IMR-90 (cell line): ENCODE measurements around the gene ZNF814. TPM values are rescaled to one million over a fixed set of nuclear protein-coding genes. Genes with fewer than 3 reads are reported as not detected.

Experiments used
- ATAC-seq: fragments of 200-7000 bp; cut with Tn5 transposase; 2 replicates; pipeline ENCODE4 v1.9.1; 2020; ENCODE audit warnings: low read depth, mild to moderate bottlenecking, moderate library complexity
- BruUV-seq: library from RNA; stranded (reverse); fragments of 400-500 nt; replicated peaks from 2 replicates; lab custom pipeline; 2021; lab: Mats Ljungman, UMichigan
- CTCF ChIA-PET: fragments of 300-600 bp; formaldehyde crosslinking; extraction: SDS; loops from one replicate; lab custom pipeline; 2021; ENCODE audit warnings: antibody characterized with exemption; lab: Yijun Ruan, JAX
- POLR2A ChIA-PET: fragments of 300-600 bp; sonication (Branson Sonifier 250); formaldehyde crosslinking; loops from one replicate; lab custom pipeline; 2022; ENCODE audit warnings: antibody characterized with exemption; ENCODE audit not compliant: unreplicated experiment; lab: Charles Lee
- DNase-seq: peaks from one replicate; pipeline ENCODE4 v3.0.0; 2013
- H2AFZ ChIP-seq: replicated peaks from 2 replicates; pipeline ENCODE3; 2013; ENCODE audit warnings: low read length, mild to moderate bottlenecking; ENCODE audit not compliant: poor library complexity
- H2AK5ac ChIP-seq: 2 replicates; pipeline ENCODE4 v1.6.1; 2013; ENCODE audit warnings: low read depth, low read length, inconsistent platforms
- H2AK9ac ChIP-seq: replicated peaks from 2 replicates; pipeline ENCODE3; 2013; ENCODE audit warnings: mild to moderate bottlenecking, low read depth, low read length, moderate library complexity; ENCODE audit not compliant: poor library complexity
- H2BK120ac ChIP-seq: 2 replicates; pipeline ENCODE4 v1.6.1; 2013; ENCODE audit warnings: low read depth, low read length, inconsistent platforms
- H2BK15ac ChIP-seq: 3 replicates; pipeline ENCODE4 v1.6.1; 2013; ENCODE audit warnings: low read depth, low read length, inconsistent platforms
- H2BK20ac ChIP-seq: 2 replicates; pipeline ENCODE4 v1.6.1; 2013; ENCODE audit warnings: low read depth, mild to moderate bottlenecking, inconsistent platforms, low read length, moderate library complexity
- H2BK5ac ChIP-seq: 2 replicates; pipeline ENCODE4 v1.6.1; 2013; ENCODE audit warnings: mild to moderate bottlenecking, low read depth, low read length, inconsistent platforms; ENCODE audit not compliant: poor library complexity, severe bottlenecking
- H3K14ac ChIP-seq: replicated peaks from 2 replicates; pipeline ENCODE4 v1.6.1; 2013; ENCODE audit warnings: low read depth, low read length, inconsistent platforms
- H3K18ac ChIP-seq: 2 replicates; pipeline ENCODE4 v1.6.1; 2013; ENCODE audit warnings: low read depth, low read length, control low read depth
- H3K23ac ChIP-seq: 2 replicates; pipeline ENCODE4 v1.6.1; 2013; ENCODE audit warnings: low read depth, low read length, inconsistent platforms
- H3K27ac ChIP-seq: 2 replicates; pipeline ENCODE4 v1.5.1; 2013; ENCODE audit warnings: mild to moderate bottlenecking, control low read depth, low read length; ENCODE audit not compliant: insufficient read depth
- H3K27me3 ChIP-seq: 2 replicates; pipeline ENCODE4 v1.6.1; 2013; ENCODE audit warnings: low read length; ENCODE audit not compliant: control insufficient read depth, insufficient read depth
- H3K36me3 ChIP-seq: 2 replicates; pipeline ENCODE4 v1.6.1; 2013; ENCODE audit warnings: low read length, mixed read lengths; ENCODE audit not compliant: control insufficient read depth, insufficient read depth
- H3K4ac ChIP-seq: 2 replicates; pipeline ENCODE4 v1.6.1; 2013; ENCODE audit warnings: low read depth, low read length, inconsistent platforms
- H3K4me1 ChIP-seq: 2 replicates; pipeline ENCODE4 v1.6.1; 2013; ENCODE audit warnings: low read length, mixed read lengths; ENCODE audit not compliant: control insufficient read depth, insufficient read depth
- H3K4me2 ChIP-seq: 2 replicates; pipeline ENCODE4 v1.6.1; 2013; ENCODE audit warnings: low read depth, mild to moderate bottlenecking, control low read depth, low read length, moderate library complexity
- H3K4me3 ChIP-seq: 2 replicates; pipeline ENCODE4 v1.5.1; 2013; ENCODE audit warnings: low read depth, mild to moderate bottlenecking, control low read depth, low read length, moderate library complexity; ENCODE audit not compliant: insufficient read depth
- H3K56ac ChIP-seq: 2 replicates; pipeline ENCODE4 v1.6.1; 2013; ENCODE audit warnings: low read length, inconsistent platforms; ENCODE audit not compliant: insufficient read depth; ENCODE audit errors: extremely low read depth
- H3K79me1 ChIP-seq, 2 experiments: 2 replicates each; pipeline ENCODE4 v1.6.1; 2013; ENCODE audit warnings: low read length in 2 of 2, inconsistent platforms in 1 of 2, low read depth in 1 of 2
- H3K9ac ChIP-seq: 2 replicates; pipeline ENCODE4 v1.6.1; 2013; ENCODE audit warnings: low read depth, low read length, control low read depth
- H3K9me1 ChIP-seq: 2 replicates; pipeline ENCODE4 v1.6.1; 2013; ENCODE audit warnings: low read length, inconsistent platforms; ENCODE audit not compliant: insufficient read depth
- H3K9me3 ChIP-seq: 2 replicates; pipeline ENCODE4 v1.6.1; 2013; ENCODE audit warnings: low read length; ENCODE audit not compliant: control insufficient read depth, insufficient read depth
- H4K20me1 ChIP-seq: 2 replicates; pipeline ENCODE4 v1.6.1; 2013; ENCODE audit warnings: low read length, inconsistent platforms; ENCODE audit not compliant: insufficient read depth
- H4K5ac ChIP-seq: 2 replicates; pipeline ENCODE4 v1.6.1; 2013; ENCODE audit warnings: mild to moderate bottlenecking, low read depth, low read length, control low read depth
- H4K8ac ChIP-seq, 2 experiments: 2 replicates each; pipeline ENCODE4 v1.6.1; 2013; ENCODE audit warnings: low read depth in 2 of 2, low read length in 2 of 2, control low read depth in 1 of 2, inconsistent platforms in 1 of 2
- H4K91ac ChIP-seq: 2 replicates; pipeline ENCODE4 v1.6.1; 2013; ENCODE audit warnings: low read depth, low read length, inconsistent platforms; ENCODE audit not compliant: insufficient read depth
- BHLHE40 ChIP-seq: fragments of 150-350 bp; IDR thresholded peaks from 2 replicates; pipeline ENCODE4 v1.6.1; 2016; ENCODE audit warnings: mild to moderate bottlenecking, low read depth, low read length
- CHD1 ChIP-seq: IDR thresholded peaks from 2 replicates; pipeline ENCODE4 v1.6.1; 2012; ENCODE audit warnings: low read depth, low read length, improper control_type of control experiment
- CTCF ChIP-seq: conservative IDR thresholded peaks from 2 replicates; pipeline ENCODE4 v1.5.1; 2012; ENCODE audit warnings: mild to moderate bottlenecking, low read depth, low read length, improper control_type of control experiment
- ELK1 ChIP-seq: fragments of 150-350 bp; IDR thresholded peaks from 2 replicates; pipeline ENCODE4 v1.6.1; 2016; ENCODE audit warnings: low read depth, mild to moderate bottlenecking, low read length, moderate library complexity, borderline replicate concordance
- FOS ChIP-seq: fragments of 150-350 bp; IDR thresholded peaks from 2 replicates; pipeline ENCODE4 v1.6.1; 2016; ENCODE audit warnings: low read depth, low read length
- MAFK ChIP-seq: IDR thresholded peaks from 2 replicates; pipeline ENCODE4 v1.6.1; 2012; ENCODE audit warnings: low read depth, low read length, improper control_type of control experiment
- MAZ ChIP-seq: IDR thresholded peaks from 2 replicates; pipeline ENCODE4 v1.6.1; 2012; ENCODE audit warnings: low read depth, mild to moderate bottlenecking, low read length, improper control_type of control experiment, moderate library complexity, borderline replicate concordance
- MXI1 ChIP-seq: IDR thresholded peaks from 2 replicates; pipeline ENCODE4 v1.6.1; 2012; ENCODE audit warnings: low read depth, mild to moderate bottlenecking, low read length, moderate library complexity, borderline replicate concordance
- NFE2L2 ChIP-seq: fragments of 150-350 bp; IDR thresholded peaks from 2 replicates; pipeline ENCODE4 v1.6.1; 2016; ENCODE audit warnings: low read depth, mild to moderate bottlenecking, low read length
- POLR2A ChIP-seq: IDR thresholded peaks from 2 replicates; pipeline ENCODE4 v1.6.1; 2012; ENCODE audit warnings: mild to moderate bottlenecking, low read depth, low read length
- RAD21 ChIP-seq: IDR thresholded peaks from 2 replicates; pipeline ENCODE4 v1.6.1; 2012; ENCODE audit warnings: low read length, improper control_type of control experiment
- RFX5 ChIP-seq: IDR thresholded peaks from 2 replicates; pipeline ENCODE4 v1.8.0; 2012; ENCODE audit warnings: low read depth, mild to moderate bottlenecking, low read length, moderate library complexity
- SMC3 ChIP-seq: fragments of 150-350 bp; IDR thresholded peaks from 2 replicates; pipeline ENCODE4 v1.6.1; 2016; ENCODE audit warnings: low read depth, mild to moderate bottlenecking, antibody characterized with exemption, low read length, moderate library complexity
- USF2 ChIP-seq: fragments of 150-350 bp; IDR thresholded peaks from 2 replicates; pipeline ENCODE4 v1.6.1; 2017; ENCODE audit warnings: mild to moderate bottlenecking, antibody characterized with exemption, low read length, low read depth
- WGBS, 2 experiments: methylation state at CpG; one replicate each; pipeline versions ENCODE4 v1.1.5 to v1.1.7; 2013; ENCODE audit warnings: missing lambda C conversion rate in 2 of 2; ENCODE audit not compliant: insufficient read length in 1 of 2; ENCODE audit errors: extremely low coverage in 2 of 2; 5-methylcytosine and 5-hydroxymethylcytosine counted together
- dilution Hi-C: fragments of 300-500 bp; cut with HindIII; formaldehyde crosslinking; loops from one replicate; pipeline ENCODE4 v1.14.3; 2018; ENCODE audit warnings: low sequenced_read_pairs; ENCODE audit not compliant: unreplicated experiment
- in situ Hi-C: fragments of 300-500 bp; cut with MboI; formaldehyde crosslinking; loops from 3 replicates; pipeline ENCODE4 v1.14.3; 2019; ENCODE audit warnings: low sequenced_read_pairs, inconsistent platforms, mixed read lengths
- intact Hi-C: fragments of 100-400 bp; cut with micrococcal nuclease; formaldehyde crosslinking; loops from 2 replicates; pipeline ENCODE4 v1.10.0; 2022
- polyA plus RNA-seq, 3 experiments: library from polyadenylated mRNA; depleted of rRNA; stranded (reverse); fragments of >200 nt; gene quantifications; 2 replicates each; pipeline ENCODE4 v1.2.3, GENCODE V29; 2012; ENCODE audit warnings: low replicate concordance in 1 of 3
- total RNA-seq: library from RNA; depleted of rRNA; stranded (reverse); fragments of >200 nt; gene quantifications from 2 replicates; pipeline ENCODE4 v1.2.3, GENCODE V29; 2012

The ZNF814 gene
- total and polyA plus RNA-seq, 2 of the 4 experiments (the other 2 are of a cell fraction): 3.9 to 5.9 TPM

GRCh38 chr19:57812226-57812625 is 76.6 kb downstream of the ZNF814 start:
- ChIA-PET POLR2A (no interaction called here), CTCF (interaction anchor here (0.7 kb wide), 1 partner anchor 10 kb away, joined by 3 read pairs; no protein-coding TSS in a partner anchor)
- in situ Hi-C loops (no loop called here), dilution Hi-C loops (no loop called here), intact Hi-C loops (no loop called here)
- Histone ChIP-seq H4K5ac (no peak overlapping the region), H3K56ac (no peak overlapping the region), H3K9me1 (no peaks in the 10 kb centered on the region), H3K27ac (no peak overlapping the region), H4K20me1 (no peaks in the 10 kb centered on the region), H2AFZ (no peak overlapping the region), H3K23ac (no peak overlapping the region), H3K9me3 (no peaks in the 10 kb centered on the region), H3K79me1 (peaks cover 19 to 52% of the 10 kb centered on the region in 2 experiments), H3K36me3 (peaks cover 15% of the 10 kb centered on the region), H3K18ac (no peak overlapping the region), H4K8ac (no peak overlapping the region), H3K27me3 (no peaks in the 10 kb centered on the region), H2BK20ac (no peak overlapping the region), H2BK15ac (no peak overlapping the region), H2AK5ac (no peak overlapping the region), H3K4me1 (peaks cover 2% of the 10 kb centered on the region; the same call in 1 of the 2 replicates), H3K14ac (no peak overlapping the region), H3K4ac (no peak overlapping the region), H2AK9ac (no peak overlapping the region), H3K4me3 (no peak overlapping the region), H2BK5ac (no peak overlapping the region), H2BK120ac (no peak overlapping the region), H4K91ac (no peak overlapping the region), H3K9ac (no peak overlapping the region), H3K4me2 (no peak overlapping the region)
- WGBS, 2 experiments: no CpG with 5 or more reads among the region's 3 CpGs
- DNase-seq (no peak), ATAC-seq (no peak)
- no TSS peak for BruUV-seq
- no peak for TF ChIP-seq BHLHE40
- no peak for TF ChIP-seq RAD21
- TF ChIP-seq SMC3: no peak
- TF ChIP-seq CHD1: no peak
- no peak for TF ChIP-seq NFE2L2
- TF ChIP-seq CTCF: no peak
- no peak for TF ChIP-seq MAZ
- TF ChIP-seq FOS: no peak
- TF ChIP-seq POLR2A: no peak
- no peak for TF ChIP-seq MXI1
- TF ChIP-seq MAFK: no peak
- TF ChIP-seq USF2: no peak
- TF ChIP-seq ELK1: no peak
- no peak for TF ChIP-seq RFX5
